ENCODE measurements around the gene CDK19.

CDK19 gene

DNA sequence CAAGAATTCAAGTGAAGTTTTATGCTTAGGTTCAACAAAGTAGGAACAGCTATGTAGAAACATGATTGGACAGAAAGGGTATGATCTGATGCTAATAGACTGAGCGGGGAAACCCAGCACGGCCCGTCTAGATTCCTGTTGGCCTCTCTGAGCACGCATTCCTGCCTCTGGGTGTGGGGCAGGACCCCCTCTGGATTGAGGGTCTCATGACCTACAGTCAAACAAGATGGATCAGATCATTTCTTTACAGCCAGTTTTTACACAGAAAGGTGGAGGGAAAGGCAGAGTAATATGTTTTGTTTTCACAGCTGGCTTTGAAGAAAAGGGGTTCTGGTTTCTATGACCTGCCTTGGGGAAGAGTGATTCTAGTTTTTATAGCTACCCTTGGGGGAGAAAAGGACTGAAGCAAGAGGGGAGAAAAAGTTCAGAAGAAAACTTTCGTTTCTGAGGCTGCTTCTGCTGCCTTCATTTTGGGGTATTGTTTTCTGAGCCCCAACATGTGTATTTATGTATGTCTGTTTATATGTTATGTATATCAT, 239.3 kb downstream of the CDK19 start:
- no peak for DNase-seq (ENCODE audit: low spot score)

DNA sequence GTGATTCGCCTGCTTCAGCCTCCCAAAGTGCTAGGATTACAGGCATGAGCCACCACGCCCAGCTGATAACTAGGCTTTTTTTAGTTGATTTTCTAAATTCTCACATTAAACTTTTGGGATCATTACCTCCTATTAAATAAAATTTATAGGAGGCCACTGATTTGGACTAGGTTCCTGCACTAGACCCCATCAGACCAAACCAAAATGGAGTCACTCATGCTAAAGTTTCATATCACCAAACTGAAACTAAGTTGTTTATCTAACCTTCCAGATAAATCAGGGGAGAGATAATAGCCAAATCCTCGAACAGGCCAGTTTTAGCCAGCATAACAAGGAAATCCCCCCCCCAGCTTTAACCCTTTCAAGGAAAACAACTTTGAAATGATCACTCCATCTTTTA, 240.5 kb downstream of the CDK19 start:
- no peak for DNase-seq (ENCODE audit: low spot score)

DNA sequence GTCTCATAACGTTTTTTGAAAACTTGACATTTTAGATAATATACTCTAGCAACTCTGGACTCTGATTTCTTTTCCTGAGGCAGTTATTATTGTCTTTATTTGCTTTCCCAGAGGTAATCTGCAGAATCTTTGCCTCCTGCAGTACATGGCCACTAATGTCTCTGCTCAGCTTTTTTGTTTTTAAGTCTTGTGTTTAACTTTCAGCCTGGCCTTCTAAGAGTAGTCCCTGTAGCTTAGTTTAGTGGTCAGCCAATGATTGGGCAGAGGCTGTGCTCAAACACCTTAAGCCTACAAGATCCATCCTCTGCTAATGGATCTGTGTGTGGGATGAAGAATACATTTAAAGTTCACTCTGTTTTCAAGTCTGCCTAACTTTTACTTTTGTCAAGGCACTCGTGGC, 241.7 kb downstream of the CDK19 start:
- DNase-seq (ENCODE audit: low spot score) = no peak

DNA sequence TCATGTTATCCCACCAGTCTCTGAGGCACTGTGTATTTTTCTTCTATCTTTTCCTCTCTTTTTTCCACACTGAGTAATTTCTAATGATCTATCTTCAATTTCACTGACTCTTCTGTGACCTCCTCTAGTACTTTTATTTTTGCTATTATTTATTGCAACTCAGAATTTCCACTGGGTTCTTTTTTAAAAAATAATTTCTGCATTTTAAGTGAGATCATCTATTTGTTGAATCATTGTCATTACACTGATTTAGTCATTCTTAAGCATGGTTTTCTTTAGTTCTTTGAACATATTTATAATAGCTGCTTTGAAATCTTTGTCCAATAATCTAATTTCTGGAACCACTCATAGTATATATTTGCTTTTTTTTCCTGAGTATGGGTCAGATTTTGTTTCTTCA, 242.1 kb downstream of the CDK19 start:
- DNase-seq (ENCODE audit: low spot score) = no peak

DNA sequence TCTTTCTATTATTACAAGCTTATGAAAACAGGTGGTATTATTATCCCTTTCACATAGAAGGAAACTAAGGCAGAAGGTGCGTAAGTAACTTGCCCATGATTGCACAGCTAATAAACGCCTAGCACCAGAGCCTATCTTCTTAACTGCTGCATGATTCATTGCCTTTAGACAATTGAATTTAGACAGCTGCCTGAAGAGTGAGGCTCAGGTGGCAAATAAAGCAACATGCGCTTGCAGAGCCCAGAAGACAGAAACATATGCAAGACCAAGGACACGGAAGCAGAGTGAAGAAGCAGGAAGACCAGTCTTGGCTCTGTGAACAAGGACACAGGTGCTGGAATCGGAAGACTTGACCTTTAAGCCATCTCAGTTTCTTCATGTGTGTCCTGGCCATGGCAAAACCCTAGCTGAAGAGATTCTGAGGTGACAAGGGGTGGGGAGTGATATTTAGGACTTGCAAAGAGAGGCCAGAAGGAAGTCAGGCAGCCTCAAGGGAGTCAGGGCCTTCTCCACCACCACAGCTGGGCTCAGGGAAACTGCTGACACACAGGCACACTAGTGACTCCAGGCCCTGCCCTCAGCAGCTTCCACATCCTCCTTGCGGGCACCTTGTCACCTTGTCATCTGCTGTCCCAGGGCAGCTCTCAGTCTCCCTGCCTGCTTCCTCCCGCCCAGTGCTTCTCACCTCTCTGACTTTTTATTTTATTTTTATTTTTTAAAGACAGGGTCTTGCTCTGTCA, 247.1 kb downstream of the CDK19 start:
- no peak for DNase-seq (ENCODE audit: low spot score)

DNA sequence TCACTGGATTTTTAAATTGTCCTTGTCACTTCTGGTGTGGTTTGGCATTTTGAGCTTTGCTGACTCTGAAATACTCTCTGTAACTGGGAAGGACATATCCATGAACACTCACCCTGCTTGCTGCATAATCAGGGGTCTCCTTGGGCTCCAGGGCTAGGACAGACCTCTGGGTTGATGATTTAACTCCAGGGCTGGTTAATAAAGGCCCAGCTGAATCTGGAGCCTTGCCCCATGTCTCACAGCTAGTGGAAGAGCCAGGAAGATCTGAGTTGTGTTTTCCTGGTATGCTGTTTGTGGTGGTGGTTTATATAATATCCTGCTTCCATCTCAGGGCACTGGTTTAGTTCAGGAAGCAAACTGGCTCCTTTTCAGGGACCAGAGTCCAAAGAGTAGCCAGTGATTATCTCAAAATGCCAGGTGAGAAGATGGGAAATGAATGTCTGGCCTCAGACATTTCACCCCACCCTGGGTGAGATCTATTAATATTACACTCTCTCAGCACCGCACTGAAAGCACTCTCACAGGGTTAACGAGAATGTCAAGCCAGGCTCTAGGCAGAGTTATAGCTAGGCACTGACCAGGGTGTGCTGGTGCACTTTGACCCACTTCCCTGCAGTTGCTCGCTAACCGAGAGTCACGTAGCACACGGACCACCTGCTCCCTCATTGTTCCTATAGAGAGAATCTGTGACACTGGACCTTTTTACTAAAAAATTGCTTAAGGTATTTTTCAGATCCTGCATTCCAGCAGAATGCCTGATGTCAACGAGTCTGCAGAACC, 248.7 kb downstream of the CDK19 start:
- no peak for DNase-seq (ENCODE audit: low spot score)

DNA sequence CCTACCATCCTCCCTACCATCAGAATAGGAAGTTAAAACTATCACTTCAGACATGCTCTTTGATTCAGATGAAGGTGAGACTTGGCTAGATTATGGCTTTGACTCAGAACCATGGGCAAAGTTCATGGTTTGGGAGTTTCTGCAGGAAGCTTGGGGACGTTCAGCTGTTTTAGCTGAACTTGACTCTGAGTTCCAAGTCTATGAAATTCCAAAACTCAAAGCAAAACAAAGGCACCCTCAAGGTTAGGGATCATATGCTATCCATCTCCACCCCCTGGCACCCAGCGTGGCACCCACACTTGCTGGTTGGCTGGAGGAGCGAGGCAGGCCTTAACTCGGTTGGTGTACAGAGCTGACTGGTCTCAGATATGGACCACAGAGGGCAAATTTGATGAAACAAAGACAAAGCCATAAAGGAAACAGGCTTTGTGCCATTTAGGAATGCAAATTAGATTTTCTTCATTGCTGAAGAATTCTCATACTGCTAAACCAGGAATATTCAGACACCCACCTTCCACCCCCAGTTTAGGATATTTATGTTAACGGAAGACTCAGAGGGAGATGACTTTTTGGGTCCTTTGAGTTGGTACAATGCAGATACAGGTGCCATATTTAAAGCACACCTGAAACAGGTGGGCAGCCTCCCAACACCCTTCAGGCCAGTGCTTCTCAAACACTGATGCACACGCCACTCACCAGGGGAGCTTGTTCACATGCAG, 250.4 kb downstream of the CDK19 start:
- DNase-seq (ENCODE audit: low spot score) = no peak

DNA sequence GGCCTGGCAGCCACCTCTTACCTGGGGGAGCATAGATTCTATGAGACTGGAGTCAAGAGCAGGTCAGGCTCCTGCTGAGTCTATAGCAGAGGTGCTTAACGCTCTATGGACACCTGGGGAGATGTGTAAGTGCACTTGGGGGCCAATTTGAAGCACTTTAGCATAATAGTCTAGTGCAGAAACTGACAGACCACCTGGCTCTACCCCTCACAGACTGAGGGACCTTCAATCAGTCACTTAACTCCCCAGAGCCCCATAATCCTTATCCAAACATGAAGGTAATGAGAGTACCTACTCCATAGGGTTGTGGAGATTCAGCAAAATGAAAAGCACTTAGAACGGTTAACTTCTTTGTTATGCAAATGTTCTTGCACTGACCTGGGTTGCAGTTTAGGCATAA, 251.6 kb downstream of the CDK19 start:
- DNase-seq (ENCODE audit: low spot score) = no peak

DNA sequence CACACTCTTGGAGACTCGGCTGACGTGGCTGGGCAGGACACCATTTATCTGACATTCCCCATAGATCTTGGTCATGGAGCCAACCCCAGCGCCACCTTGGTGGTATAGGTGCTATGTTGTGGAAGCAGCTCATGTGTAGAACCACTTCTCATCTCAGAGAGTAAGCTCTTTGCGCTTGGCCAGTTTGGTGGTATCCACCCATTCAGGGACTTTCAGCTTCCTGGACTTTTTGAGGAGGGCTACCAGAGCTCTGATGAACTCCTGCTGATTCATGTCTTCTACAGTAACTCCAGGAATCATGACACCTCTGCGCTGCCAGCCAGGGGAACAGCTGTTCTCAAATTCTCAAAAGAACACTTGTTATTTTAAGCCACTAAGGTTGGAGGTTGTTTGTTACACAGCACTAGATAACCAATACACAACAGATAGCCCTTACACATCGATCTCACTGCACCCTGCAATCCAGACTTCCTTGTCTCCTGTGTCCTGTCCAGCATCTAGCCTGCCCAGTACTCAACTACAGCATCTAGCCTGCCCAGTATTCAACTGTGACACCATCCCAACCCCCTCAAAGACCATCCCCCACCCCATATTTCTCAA, 252.9 kb downstream of the CDK19 start:
- no peak for DNase-seq (ENCODE audit: low spot score)

DNA sequence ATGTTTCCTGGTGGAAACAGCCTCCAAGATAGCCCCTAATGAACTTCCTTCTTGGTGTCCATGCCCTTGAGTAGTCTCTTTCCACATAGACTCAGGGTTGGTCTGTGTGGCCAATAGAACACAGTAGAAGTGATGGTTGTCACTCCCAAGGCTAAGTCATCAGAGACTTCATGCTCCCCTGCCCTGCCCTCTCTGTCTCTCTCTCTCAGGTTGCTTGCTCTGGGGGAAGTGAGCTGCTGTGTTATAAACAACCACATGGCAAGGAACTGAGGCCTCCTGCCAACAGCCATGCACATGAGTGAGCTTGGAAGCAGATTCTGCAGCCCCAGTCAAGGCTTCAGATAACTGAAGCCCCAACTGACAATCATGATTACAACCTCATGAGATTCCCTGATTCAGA, 253.6 kb downstream of the CDK19 start:
- DNase-seq (ENCODE audit: low spot score) = no peak

DNA sequence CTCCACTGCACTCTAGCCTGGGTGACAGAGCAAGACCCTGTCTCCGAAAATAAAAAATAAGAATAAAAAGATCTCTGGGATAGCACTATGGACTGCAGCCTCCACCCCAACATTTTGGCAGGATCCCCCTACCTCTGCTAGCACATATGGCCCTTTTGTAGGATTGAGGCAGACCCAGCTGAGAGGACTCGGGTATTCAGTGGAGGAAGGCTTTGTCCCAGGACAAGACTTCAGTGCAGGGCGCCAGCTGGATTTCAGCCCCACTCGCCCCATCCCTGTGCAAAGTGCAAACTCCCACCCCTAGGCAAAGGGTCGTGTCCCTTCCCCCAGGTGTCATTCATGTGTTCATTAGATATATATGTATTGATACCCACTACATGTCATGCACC, 254.3 kb downstream of the CDK19 start:
- no peak for DNase-seq (ENCODE audit: low spot score)

DNA sequence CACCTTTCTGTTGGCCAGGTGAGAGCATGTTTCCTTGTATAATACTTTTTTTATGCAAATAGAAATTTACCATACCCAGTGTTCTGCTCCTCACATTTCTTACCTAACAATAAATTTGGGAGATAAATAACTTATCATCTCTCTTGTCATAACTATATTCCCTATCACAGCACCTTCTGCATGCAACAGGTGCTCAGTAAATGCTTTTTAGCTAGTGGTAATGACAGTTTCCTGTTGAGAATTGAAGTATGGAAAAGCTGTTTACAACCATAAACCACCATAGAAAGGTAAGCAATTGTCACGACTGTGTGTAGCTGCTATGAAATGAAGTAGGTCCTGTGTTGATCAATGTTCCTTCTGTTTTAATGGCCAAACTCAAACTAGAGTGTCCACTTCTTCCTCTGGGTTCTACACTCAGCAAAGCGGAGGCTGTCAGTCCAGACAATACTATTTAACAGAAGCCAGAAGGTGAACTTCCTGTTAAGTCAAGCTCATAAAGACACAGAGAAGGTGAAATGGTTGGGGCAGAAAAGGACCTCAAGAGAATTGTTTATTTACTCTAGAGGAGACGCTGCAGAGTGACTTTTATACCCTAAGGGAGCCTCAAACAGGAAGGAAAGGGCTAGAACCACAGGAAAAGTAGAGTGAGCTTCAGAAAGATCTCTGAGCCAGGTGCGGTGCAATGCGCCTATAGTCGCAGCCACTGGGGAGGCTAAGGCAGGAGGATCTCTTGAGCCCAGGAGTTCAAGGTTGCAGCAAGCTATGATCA, 254.8 kb downstream of the CDK19 start:
- no peak for DNase-seq (ENCODE audit: low spot score)
